Omental fat pad (tissue), 4 donors: Measurements from ENCODE around the gene TMEM181. TPM values are rescaled to one million over a fixed set of nuclear protein-coding genes. Genes with fewer than 3 reads are reported as not detected.
"Not testable (repeated sequence)": the region's sequence is repeated elsewhere in the genome, so short reads cannot be mapped to it uniquely, and the experiment has no call there.

Source experiments
- ATAC-seq: fragments of 150-250 bp; one replicate; pipeline ENCODE4 v1.9.1; 2016; ENCODE audit warnings: mild to moderate bottlenecking, moderate library complexity; ENCODE audit not compliant: low FRiP score
- DNase-seq: peaks from one replicate; pipeline ENCODE4 v3.0.0-alpha.2; 2019; ENCODE audit warnings: low spot score
- total RNA-seq, 4 donors: library from RNA; depleted of rRNA; stranded (reverse); fragments of >200 nt; gene quantifications; one replicate each; pipeline ENCODE4 v1.1.0, GENCODE V29; 2016
- TF ChIP-seq, protein P1 (sequence below), 3 donors: fragments of 450-650 bp; IDR thresholded peaks; one replicate each; pipeline ENCODE4 v1.5.1; 2016 to 2017; ENCODE audit warnings: antibody characterized with exemption in 3 of 3, mild to moderate bottlenecking in 3 of 3, moderate library complexity in 2 of 3

TMEM181 gene
- total RNA-seq, 4 donors from 2014 or later: 16.1 to 27.6 (median 20.6) TPM

DNA sequence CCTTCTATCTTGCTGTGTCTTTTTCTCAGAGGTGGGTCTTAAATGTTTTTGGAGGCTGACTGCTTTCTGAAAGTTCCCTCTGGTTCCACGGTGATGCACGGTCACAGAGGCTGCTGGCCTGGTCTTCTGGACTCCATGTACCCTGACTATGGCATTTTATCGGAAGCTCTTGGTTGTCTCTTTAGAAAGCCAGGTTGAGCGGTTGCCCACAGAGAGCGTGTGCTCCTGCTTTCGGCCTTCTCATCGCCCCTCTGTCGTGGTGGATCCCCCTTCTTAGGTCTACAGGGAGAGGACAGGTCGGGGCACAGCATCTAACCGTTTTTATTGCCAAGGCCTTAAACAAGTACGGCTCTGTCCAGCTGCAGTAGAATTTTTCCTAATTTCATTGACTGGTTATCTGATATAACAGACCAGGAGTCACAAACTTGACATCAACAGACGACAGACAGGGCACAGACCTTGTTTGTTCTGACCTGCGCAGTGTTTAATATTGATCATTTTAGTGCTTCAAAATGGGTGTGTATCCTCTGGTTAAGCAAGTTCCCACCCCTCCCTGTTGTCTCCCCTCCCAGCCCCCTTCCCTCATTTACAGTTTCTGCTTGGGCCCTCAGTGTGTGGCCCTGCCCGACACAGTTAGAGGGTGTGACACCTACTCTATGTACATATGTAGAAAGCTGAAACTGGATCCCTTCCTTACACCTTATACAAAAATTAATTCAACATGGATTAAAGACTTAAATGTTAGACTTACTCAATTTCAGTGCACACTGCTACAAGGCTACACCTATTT lies 114.6 kb downstream of the TMEM181 start:
- DNase-seq (no peak), ATAC-seq (no peak)
- TF ChIP-seq, protein P1, sequence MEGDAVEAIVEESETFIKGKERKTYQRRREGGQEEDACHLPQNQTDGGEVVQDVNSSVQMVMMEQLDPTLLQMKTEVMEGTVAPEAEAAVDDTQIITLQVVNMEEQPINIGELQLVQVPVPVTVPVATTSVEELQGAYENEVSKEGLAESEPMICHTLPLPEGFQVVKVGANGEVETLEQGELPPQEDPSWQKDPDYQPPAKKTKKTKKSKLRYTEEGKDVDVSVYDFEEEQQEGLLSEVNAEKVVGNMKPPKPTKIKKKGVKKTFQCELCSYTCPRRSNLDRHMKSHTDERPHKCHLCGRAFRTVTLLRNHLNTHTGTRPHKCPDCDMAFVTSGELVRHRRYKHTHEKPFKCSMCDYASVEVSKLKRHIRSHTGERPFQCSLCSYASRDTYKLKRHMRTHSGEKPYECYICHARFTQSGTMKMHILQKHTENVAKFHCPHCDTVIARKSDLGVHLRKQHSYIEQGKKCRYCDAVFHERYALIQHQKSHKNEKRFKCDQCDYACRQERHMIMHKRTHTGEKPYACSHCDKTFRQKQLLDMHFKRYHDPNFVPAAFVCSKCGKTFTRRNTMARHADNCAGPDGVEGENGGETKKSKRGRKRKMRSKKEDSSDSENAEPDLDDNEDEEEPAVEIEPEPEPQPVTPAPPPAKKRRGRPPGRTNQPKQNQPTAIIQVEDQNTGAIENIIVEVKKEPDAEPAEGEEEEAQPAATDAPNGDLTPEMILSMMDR (IDR thresholded peaks at IDR 0.05): no peak

DNA sequence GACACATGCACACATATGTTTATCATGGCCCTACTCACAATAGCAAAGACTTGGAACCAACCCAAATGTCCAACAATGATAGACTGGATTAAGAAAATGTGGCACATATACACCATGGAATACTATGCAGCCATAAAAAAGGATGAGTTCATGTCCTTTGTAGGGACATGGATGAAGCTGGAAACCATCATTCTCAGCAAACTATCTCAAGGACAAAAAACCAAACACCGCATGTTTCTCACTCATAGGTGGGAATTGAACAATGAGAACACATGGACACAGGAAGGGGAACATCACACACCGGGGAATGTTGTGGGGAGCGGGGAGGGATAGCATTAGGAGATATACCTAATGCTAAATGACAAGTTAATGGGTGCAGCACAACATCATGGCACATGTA lies 117.2 kb downstream of the TMEM181 start:
- not testable (repeated sequence) for ATAC-seq, DNase-seq

DNA sequence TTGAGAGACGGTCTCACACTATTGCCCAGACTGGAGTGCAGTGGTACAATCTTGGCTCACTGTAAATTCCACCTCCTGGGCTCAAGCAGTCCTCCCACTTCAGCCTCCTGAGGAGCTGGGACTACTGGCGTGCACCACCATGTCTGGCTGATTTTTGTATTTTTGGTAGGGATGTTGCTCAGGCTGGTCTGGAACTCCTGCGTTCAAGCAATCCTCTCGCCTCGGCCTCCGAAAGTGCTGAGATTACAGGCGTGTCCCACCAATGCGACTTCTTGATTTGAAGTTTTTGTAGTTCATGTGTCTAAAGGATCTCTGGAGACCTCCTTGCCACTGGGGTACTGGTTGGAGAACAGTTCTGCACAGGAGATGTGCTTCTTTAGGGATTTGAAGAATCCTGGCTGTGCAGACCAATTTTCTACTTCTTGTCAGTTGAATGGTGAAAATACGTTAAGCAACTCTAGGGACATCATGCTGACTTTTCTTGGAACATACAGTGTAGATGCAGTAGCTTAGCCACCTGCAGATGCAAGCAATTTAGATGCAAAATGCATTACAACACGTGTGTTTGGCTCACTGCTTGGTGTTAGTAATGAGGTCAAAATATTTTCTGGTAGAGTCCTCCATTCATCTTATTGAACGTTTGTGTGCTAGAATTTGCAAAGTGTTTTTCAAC lies 118.2 kb downstream of the TMEM181 start:
- ATAC-seq (no peak), DNase-seq (no peak)
- TF ChIP-seq, protein P1 (IDR thresholded peaks at IDR 0.05): no peak

DNA sequence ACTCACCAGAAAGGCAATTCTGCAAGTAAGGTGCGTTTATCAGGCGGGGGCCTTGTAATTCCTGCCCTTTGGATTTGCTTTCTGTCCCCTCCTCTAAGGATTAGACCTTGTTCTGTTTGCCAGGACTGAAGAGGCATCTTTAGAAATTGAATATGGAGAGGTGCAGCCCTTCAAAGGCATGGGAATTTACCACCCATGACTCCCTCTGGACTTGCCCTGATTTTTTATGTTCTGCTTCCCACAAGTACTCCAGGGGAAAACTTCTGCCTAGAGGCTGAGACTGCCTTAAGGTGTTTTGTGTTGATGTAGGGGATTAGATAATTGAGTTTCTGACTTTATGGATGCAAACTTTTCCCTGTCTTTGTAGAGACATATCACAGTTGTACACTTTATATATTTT lies 120.1 kb downstream of the TMEM181 start:
- ATAC-seq (no peak), DNase-seq (no peak)
- TF ChIP-seq, protein P1 (IDR thresholded peaks at IDR 0.05): no peak

DNA sequence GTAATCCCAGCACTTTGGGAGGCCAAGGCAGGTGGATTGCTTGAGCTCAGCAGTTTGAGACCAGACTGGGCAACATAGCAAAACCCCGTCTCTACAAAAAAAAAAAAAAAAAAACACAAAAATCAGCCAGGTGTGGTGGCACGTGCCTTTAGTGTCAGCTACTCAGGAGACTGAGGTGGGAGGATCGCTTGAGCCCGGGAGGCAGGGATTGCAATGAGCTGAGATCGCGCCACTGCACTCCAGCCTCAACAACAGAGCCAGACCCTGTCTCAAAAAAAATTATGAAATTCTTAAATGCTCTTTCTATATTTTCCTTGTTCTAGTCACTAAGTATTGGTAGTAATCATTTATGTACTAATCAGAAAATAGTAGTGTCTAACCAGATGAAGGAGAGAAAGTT lies 120.6 kb downstream of the TMEM181 start:
- TF ChIP-seq, protein P1 (IDR thresholded peaks at IDR 0.05): no peak
- no peak for ATAC-seq

DNA sequence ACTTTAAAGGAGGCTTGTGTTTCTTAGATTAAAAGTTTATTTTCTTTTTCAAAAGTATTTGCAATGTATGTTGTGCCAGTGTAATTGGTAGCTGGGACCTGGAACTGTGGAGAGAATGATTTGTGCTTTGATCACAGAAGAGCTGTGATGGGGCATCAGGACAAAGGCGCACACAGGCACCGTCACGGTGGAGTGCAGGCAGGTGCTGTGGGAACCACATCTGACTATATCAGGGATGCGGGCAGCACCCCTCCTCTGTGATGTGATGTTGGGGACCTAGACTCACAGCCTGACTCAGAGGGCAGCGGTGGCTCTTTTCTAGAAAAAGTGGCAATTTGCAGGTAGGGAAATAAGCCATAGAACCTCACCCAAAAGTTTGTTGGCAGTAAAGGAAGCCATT lies 124.4 kb downstream of the TMEM181 start:
- TF ChIP-seq, protein P1 (IDR thresholded peaks at IDR 0.05): no peak
- ATAC-seq: peak; percentile 25
- DNase-seq: no peak

More for the DNA sequence above, 120.6 kb downstream of the TMEM181 start:
- no peak for DNase-seq

DNA sequence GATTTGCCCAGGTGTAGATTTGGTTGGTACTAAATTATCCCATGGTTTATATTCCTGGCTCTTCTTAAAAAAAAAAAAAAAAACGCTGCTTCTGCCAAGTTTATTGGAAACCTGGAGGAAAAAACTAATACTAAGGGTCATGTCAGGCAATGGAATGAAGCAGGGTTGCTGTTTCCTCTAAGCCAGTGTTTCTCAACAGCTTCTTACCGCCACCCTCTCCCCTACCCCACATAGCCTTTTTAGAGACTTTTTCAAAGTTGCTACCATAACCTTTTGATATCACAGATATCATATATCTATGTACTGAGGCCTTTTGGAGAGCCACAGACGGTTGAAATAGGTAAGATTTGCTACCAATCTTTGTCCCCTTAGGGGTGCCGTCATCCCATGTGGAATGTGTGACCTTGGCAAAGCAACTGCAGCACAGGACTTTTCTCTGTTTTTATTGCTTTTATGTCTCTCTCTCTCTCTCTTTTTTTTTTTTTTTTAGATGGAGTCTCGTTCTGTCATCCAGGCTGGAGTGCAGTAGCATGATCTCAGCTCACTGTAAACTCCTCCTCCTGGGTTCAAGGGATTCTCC lies 124.9 kb downstream of the TMEM181 start:
- TF ChIP-seq, protein P1 (IDR thresholded peaks at IDR 0.05): no peak
- peak; percentile 75 for ATAC-seq
- no peak for DNase-seq
